GM23338 (cell line): Measurements from ENCODE around the gene VKORC1L1. TPM values are rescaled to one million over a fixed set of nuclear protein-coding genes. Genes with fewer than 3 reads are reported as not detected.

ENCODE experiments used
- ATAC-seq: fragments of 200-7000 bp; cut with Tn5 transposase; 3 replicates; pipeline ENCODE4 v1.9.1; 2020
- DNase-seq: peaks from one replicate; pipeline ENCODE4 v3.0.0-alpha.2; 2015; ENCODE audit warnings: low spot score
- H2AFZ ChIP-seq: fragments of 200-600 bp; sonication (generic); 2 replicates; pipeline ENCODE4 v1.8.0; 2016; ENCODE audit warnings: antibody characterized with exemption, mild to moderate bottlenecking, moderate library complexity
- H3F3A ChIP-seq: fragments of 200-600 bp; sonication (generic); replicated peaks from 2 replicates; pipeline ENCODE4 v1.8.0; 2017; ENCODE audit warnings: antibody characterized with exemption, mixed run types, low read depth
- H3K27ac ChIP-seq: fragments of 200-600 bp; sonication (generic); 2 replicates; pipeline ENCODE4 v1.6.1; 2016; ENCODE audit warnings: low read depth
- H3K27me3 ChIP-seq: fragments of 200-600 bp; sonication (generic); 2 replicates; pipeline ENCODE4 v1.8.0; 2016; ENCODE audit warnings: mild to moderate bottlenecking, mixed run types, moderate library complexity; ENCODE audit not compliant: insufficient read depth
- H3K36me3 ChIP-seq: fragments of 200-600 bp; sonication (generic); 2 replicates; pipeline ENCODE4 v1.8.0; 2016; ENCODE audit warnings: mild to moderate bottlenecking; ENCODE audit not compliant: insufficient read depth
- H3K4me1 ChIP-seq: fragments of 200-600 bp; sonication (generic); 2 replicates; pipeline ENCODE4 v1.8.0; 2016; ENCODE audit warnings: mild to moderate bottlenecking, moderate library complexity; ENCODE audit not compliant: insufficient read depth
- H3K4me2 ChIP-seq: fragments of 200-600 bp; sonication (generic); 2 replicates; pipeline ENCODE4 v1.7.1; 2017; ENCODE audit warnings: mixed run types
- H3K4me3 ChIP-seq: fragments of 200-600 bp; sonication (generic); 2 replicates; pipeline ENCODE4 v1.6.1; 2016; ENCODE audit warnings: mixed run types
- H3K79me2 ChIP-seq: fragments of 200-600 bp; sonication (generic); replicated peaks from 2 replicates; pipeline ENCODE4 v1.8.0; 2017; ENCODE audit warnings: mild to moderate bottlenecking; ENCODE audit not compliant: insufficient read depth
- H3K9me2 ChIP-seq: fragments of 200-600 bp; sonication (generic); 2 replicates; pipeline ENCODE4 v1.8.0; 2017; ENCODE audit not compliant: insufficient read depth
- H4K20me1 ChIP-seq: fragments of 200-600 bp; sonication (generic); replicated peaks from 2 replicates; pipeline ENCODE4 v1.8.0; 2017; ENCODE audit warnings: mild to moderate bottlenecking; ENCODE audit not compliant: insufficient read depth
- H3K27ac Mint-ChIP-seq: 2 replicates; pipeline ENCODE4 v1.8.0; 2020; ENCODE audit warnings: inconsistent platforms, mild to moderate bottlenecking, moderate library complexity, mixed read lengths
- H3K27me3 Mint-ChIP-seq: 3 replicates; pipeline ENCODE4 v1.8.0; 2022; ENCODE audit warnings: low read depth, mild to moderate bottlenecking, moderate library complexity, mixed read lengths, inconsistent platforms; ENCODE audit not compliant: insufficient read depth, poor library complexity
- H3K36me3 Mint-ChIP-seq: 3 replicates; pipeline ENCODE4 v1.8.0; 2021; ENCODE audit warnings: low read depth, mild to moderate bottlenecking, inconsistent platforms, moderate library complexity, mixed read lengths
- H3K4me1 Mint-ChIP-seq: 3 replicates; pipeline ENCODE4 v1.8.0; 2020; ENCODE audit warnings: mild to moderate bottlenecking, inconsistent platforms, mixed read lengths
- H3K4me3 Mint-ChIP-seq: 3 replicates; pipeline ENCODE4 v1.8.0; 2021; ENCODE audit warnings: moderate library complexity, mild to moderate bottlenecking, inconsistent platforms, mixed read lengths
- H3K9me3 Mint-ChIP-seq: 3 replicates; pipeline ENCODE4 v1.8.0; 2020; ENCODE audit warnings: moderate library complexity, mild to moderate bottlenecking, inconsistent platforms, mixed read lengths
- CREB1 ChIP-seq: fragments of 250-450 bp; sonication (Bioruptor Pico); IDR thresholded peaks from 2 replicates; pipeline ENCODE4 v1.5.0; 2020; ENCODE audit warnings: low read depth, mild to moderate bottlenecking, moderate library complexity
- EZH2 ChIP-seq: fragments of 200-600 bp; sonication (generic); IDR thresholded peaks from one replicate; pipeline ENCODE4 v1.8.0; 2017; ENCODE audit warnings: antibody characterized with exemption, mild to moderate bottlenecking, low read depth; ENCODE audit not compliant: unreplicated experiment
- EZH2phosphoT487 ChIP-seq: fragments of 200-600 bp; sonication (generic); IDR thresholded peaks from one replicate; pipeline ENCODE4 v1.8.1; 2018; ENCODE audit warnings: antibody characterized with exemption; ENCODE audit not compliant: unreplicated experiment
- JUNB ChIP-seq: IDR thresholded peaks from one replicate; pipeline ENCODE4 v1.6.1; 2016; ENCODE audit warnings: antibody characterized with exemption; ENCODE audit not compliant: unreplicated experiment
- STAT1 ChIP-seq: IDR thresholded peaks from one replicate; pipeline ENCODE4 v1.6.1; 2016; ENCODE audit warnings: antibody characterized with exemption; ENCODE audit not compliant: unreplicated experiment
- ZNF114 ChIP-seq: fragments of 250-450 bp; sonication (Bioruptor Pico); IDR thresholded peaks from 2 replicates; pipeline ENCODE4 v1.5.0; 2020; ENCODE audit warnings: mild to moderate bottlenecking, moderate library complexity
- ZNF331 ChIP-seq: fragments of 250-450 bp; sonication (Bioruptor Pico); IDR thresholded peaks from 2 replicates; pipeline ENCODE4 v1.5.0; 2020; ENCODE audit warnings: low read depth, mild to moderate bottlenecking, moderate library complexity
- polyA plus RNA-seq: library from polyadenylated mRNA; unstranded; fragments of >200 nt; fragmentation: Nextera tagmentation; extraction: Ambion mirVana; gene quantifications from 2 replicates; pipeline ENCODE4 v1.2.1, GENCODE V29; 2016
- total RNA-seq: library from RNA; depleted of rRNA; stranded (reverse); fragments of >200 nt; shearing (Covaris generic); gene quantifications from 2 replicates; pipeline ENCODE4 v1.2.3, GENCODE V29; 2014
- TF ChIP-seq, protein P1 (sequence below): IDR thresholded peaks from one replicate; pipeline ENCODE4 v1.6.1; 2018; ENCODE audit warnings: antibody characterized with exemption; ENCODE audit not compliant: unreplicated experiment
- TF ChIP-seq, protein P2 (sequence below): IDR thresholded peaks from 2 replicates; pipeline ENCODE4 v1.6.1; 2016; ENCODE audit warnings: antibody characterized with exemption

The VKORC1L1 gene
- total and polyA plus RNA-seq, 2 experiments from 2014 or later = 21.5 to 30.3 TPM

DNA sequence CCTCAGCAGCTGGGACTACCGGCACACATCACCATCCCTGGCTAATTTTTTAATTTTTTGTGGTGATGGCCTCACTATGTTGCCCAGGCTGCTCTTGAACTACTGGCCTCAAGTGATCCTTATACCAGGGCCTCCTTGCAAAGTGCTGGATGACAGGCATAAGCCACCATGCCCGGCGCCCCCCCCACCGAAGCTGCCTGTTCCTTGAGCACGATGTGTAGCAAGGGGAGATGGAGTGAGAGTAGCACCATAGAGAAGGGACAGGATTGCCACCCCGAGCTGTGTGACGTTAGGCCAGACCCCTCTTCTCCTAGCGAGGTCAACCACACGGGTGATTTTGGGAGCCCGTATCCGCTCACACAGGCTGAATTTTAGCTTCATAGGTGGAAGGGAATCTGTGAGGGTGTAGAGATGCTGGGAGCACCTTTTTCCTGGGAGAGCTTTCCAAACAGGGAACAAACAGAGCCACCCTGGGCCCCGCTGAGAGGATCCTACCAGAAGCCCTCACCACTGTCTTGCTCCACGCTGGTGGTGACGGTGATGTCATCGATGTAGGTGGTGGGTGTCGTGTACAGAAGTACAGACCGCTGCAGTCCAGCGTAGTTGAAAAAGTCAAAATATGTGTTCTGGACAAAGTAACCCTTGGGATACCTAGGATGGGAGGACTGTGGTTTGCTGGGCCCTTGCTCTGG, 106.2 kb downstream of the VKORC1L1 start (continued):
- TF ChIP-seq EZH2phosphoT487 = no peak

DNA sequence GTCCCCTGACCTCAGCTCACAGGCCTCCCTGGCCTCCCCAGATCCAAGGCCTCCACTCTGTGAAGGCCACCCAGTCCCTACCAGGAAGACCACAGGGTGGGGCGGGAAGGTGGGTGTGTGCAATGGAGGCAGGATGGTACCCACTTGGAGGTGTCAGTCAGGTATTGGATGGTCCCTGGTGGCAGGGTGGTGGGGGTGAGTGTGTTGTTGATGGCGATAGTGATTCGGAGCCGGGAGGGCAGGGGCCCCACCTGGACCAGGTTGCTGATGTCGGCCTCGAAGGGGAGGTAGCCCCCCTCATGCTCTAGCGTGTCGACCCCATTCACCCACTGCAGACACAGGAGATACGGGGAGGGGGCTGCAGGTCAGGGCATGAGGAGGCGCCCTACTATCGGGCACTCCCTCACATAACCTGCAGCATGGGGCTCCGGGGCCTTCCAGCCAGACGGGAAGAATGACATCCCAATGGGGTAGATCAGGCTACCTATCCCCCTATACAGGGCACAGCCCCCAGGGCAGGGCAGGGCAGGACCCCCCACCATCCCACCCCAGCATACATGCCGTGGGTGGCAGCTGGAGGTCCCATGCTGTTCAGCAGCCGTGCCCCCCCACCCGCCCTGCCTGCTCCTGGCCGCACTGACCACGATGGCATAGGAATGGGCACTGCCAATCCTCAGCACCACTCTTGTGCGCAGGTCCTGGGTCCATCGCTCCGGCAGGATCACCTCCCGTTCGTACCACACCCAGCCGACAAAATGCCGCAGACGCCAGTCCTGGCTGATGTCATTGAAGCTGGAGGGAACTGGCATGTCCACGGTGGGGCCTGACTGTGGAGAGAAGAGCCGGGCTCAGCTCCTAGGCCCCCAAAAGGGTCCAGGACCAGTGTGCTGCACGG, 107.0 kb downstream of the VKORC1L1 start:
- Mint-ChIP-seq H3K4me1 (no peaks in the 10 kb centered on the region; the same call in 2 of the 3 replicates), H3K4me3 (peak overlapping the region; percentile 74; the same call in 1 of the 3 replicates), H3K36me3 (peaks cover 18% of the 10 kb centered on the region), H3K27me3 (peaks cover 6% of the 10 kb centered on the region), H3K9me3 (no peaks in the 10 kb centered on the region), H3K27ac (no peak overlapping the region)
- no peak for ATAC-seq
- H3F3A ChIP-seq = no peaks in the 10 kb centered on the region
- no peak overlapping the region for H3K27ac ChIP-seq
- no peaks in the 10 kb centered on the region for H3K9me2 ChIP-seq
- no peak overlapping the region for H2AFZ ChIP-seq
- TF ChIP-seq ZNF114 (CRISPR knock-in tag) = no peak
- TF ChIP-seq EZH2 = no peak
- TF ChIP-seq, protein P1, sequence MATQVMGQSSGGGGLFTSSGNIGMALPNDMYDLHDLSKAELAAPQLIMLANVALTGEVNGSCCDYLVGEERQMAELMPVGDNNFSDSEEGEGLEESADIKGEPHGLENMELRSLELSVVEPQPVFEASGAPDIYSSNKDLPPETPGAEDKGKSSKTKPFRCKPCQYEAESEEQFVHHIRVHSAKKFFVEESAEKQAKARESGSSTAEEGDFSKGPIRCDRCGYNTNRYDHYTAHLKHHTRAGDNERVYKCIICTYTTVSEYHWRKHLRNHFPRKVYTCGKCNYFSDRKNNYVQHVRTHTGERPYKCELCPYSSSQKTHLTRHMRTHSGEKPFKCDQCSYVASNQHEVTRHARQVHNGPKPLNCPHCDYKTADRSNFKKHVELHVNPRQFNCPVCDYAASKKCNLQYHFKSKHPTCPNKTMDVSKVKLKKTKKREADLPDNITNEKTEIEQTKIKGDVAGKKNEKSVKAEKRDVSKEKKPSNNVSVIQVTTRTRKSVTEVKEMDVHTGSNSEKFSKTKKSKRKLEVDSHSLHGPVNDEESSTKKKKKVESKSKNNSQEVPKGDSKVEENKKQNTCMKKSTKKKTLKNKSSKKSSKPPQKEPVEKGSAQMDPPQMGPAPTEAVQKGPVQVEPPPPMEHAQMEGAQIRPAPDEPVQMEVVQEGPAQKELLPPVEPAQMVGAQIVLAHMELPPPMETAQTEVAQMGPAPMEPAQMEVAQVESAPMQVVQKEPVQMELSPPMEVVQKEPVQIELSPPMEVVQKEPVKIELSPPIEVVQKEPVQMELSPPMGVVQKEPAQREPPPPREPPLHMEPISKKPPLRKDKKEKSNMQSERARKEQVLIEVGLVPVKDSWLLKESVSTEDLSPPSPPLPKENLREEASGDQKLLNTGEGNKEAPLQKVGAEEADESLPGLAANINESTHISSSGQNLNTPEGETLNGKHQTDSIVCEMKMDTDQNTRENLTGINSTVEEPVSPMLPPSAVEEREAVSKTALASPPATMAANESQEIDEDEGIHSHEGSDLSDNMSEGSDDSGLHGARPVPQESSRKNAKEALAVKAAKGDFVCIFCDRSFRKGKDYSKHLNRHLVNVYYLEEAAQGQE = no peak
- no peak for TF ChIP-seq STAT1
- TF ChIP-seq, protein P2, sequence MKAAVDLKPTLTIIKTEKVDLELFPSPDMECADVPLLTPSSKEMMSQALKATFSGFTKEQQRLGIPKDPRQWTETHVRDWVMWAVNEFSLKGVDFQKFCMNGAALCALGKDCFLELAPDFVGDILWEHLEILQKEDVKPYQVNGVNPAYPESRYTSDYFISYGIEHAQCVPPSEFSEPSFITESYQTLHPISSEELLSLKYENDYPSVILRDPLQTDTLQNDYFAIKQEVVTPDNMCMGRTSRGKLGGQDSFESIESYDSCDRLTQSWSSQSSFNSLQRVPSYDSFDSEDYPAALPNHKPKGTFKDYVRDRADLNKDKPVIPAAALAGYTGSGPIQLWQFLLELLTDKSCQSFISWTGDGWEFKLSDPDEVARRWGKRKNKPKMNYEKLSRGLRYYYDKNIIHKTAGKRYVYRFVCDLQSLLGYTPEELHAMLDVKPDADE = no peak
- no peak for TF ChIP-seq EZH2phosphoT487
- TF ChIP-seq ZNF331 (CRISPR knock-in tag) = no peak
- no peak for TF ChIP-seq JUNB
- TF ChIP-seq CREB1 (CRISPR knock-in tag) = no peak
- H3K27me3 ChIP-seq = no peaks in the 10 kb centered on the region
- H3K4me1 ChIP-seq = no peaks in the 10 kb centered on the region
- 0 out of 2 replicates have a peak, but pooled peaks cover 3% of the 10 kb centered on the region for H3K36me3 ChIP-seq
- peaks cover 17% of the 10 kb centered on the region for H3K79me2 ChIP-seq
- H3K4me2 ChIP-seq = no peak overlapping the region
- DNase-seq = no peak
- no peak overlapping the region for H3K4me3 ChIP-seq
- H4K20me1 ChIP-seq = peaks cover 3% of the 10 kb centered on the region; the same call in 1 of the 2 replicates
